Fibroblast of lung (primary cell): ENCODE measurements around the gene CFAP58. TPM values are rescaled to one million over a fixed set of nuclear protein-coding genes. Genes with fewer than 3 reads are reported as not detected.

Experiments used
- DNase-seq, 2 donors: peaks; one replicate each; pipeline versions ENCODE4 v3.0.0 to v3.0.0-alpha.2; 2010; ENCODE audit warnings: low read depth in 2 of 2
- H2AFZ ChIP-seq: 2 replicates; pipeline ENCODE4 v1.5.1; 2012; ENCODE audit warnings: low read length, control low read depth, inconsistent platforms
- H3K27ac ChIP-seq: 2 replicates; pipeline ENCODE4 v1.5.1; 2011; ENCODE audit warnings: low read length, control low read depth; ENCODE audit not compliant: insufficient read depth
- H3K27me3 ChIP-seq: 2 replicates; pipeline ENCODE4 v1.5.1; 2011; ENCODE audit warnings: mild to moderate bottlenecking, low read length; ENCODE audit not compliant: control insufficient read depth, insufficient read depth
- H3K36me3 ChIP-seq: 2 replicates; pipeline ENCODE4 v1.5.1; 2011; ENCODE audit warnings: low read length; ENCODE audit not compliant: control insufficient read depth, insufficient read depth
- H3K4me1 ChIP-seq: 2 replicates; pipeline ENCODE4 v1.5.1; 2011; ENCODE audit warnings: low read length; ENCODE audit not compliant: control insufficient read depth, insufficient read depth; ENCODE audit errors: extremely low read depth
- H3K4me2 ChIP-seq: 2 replicates; pipeline ENCODE4 v1.5.1; 2011; ENCODE audit warnings: low read length, control low read depth; ENCODE audit not compliant: insufficient read depth; ENCODE audit errors: extremely low read depth
- H3K4me3 ChIP-seq, 4 experiments: fragments of 200-600 bp in 1 of 4; sonication (generic) in 1 of 4; replicated peaks in 1 of 4; 2 replicates each; pipeline ENCODE4 v1.5.1; 2011 to 2016; ENCODE audit warnings: low read length in 4 of 4, low read depth in 3 of 4, mild to moderate bottlenecking in 3 of 4, control low read depth in 2 of 4, inconsistent platforms in 1 of 4, mixed read lengths in 1 of 4; ENCODE audit not compliant: insufficient read depth in 1 of 4; ENCODE audit errors: control extremely low read depth in 1 of 4
- H3K79me2 ChIP-seq: 2 replicates; pipeline ENCODE4 v1.5.1; 2012; ENCODE audit warnings: mild to moderate bottlenecking, low read length, inconsistent platforms; ENCODE audit not compliant: control insufficient read depth, insufficient read depth
- H3K9ac ChIP-seq: 2 replicates; pipeline ENCODE4 v1.5.1; 2011; ENCODE audit warnings: mild to moderate bottlenecking, low read length, control low read depth; ENCODE audit not compliant: insufficient read depth
- H3K9me3 ChIP-seq: 2 replicates; pipeline ENCODE4 v1.5.1; 2012; ENCODE audit warnings: low read depth, low read length; ENCODE audit not compliant: control insufficient read depth, insufficient read depth
- H4K20me1 ChIP-seq: 2 replicates; pipeline ENCODE4 v1.5.1; 2011; ENCODE audit warnings: low read length; ENCODE audit not compliant: control insufficient read depth, insufficient read depth; ENCODE audit errors: extremely low read depth
- EZH2 ChIP-seq: IDR thresholded peaks from 2 replicates; pipeline ENCODE4 v1.5.1; 2012; ENCODE audit warnings: low read length, control low read depth, mild to moderate bottlenecking; ENCODE audit errors: missing control alignments
- polyA plus RNA-seq, 2 donors: library from polyadenylated mRNA; depleted of rRNA in 1 of 2; stranded (reverse) in 1 of 2; unstranded in 1 of 2; fragments of >200 nt; gene quantifications; 2 replicates each; pipeline ENCODE4 v1.2.1, GENCODE V29; 2011 to 2012; ENCODE audit warnings: missing spikeins in 1 of 2
- total RNA-seq: library from RNA; depleted of rRNA; stranded (reverse); fragments of >200 nt; gene quantifications from 2 replicates; pipeline ENCODE4 v1.2.1, GENCODE V29; 2014
- TF ChIP-seq, protein P1 (sequence below), 2 donors: IDR thresholded peaks in 1 of 2; conservative IDR thresholded peaks in 1 of 2; 1 replicate in 1 of 2; 2 replicates in 1 of 2; pipeline ENCODE4 v1.5.1; 2011 to 2012; ENCODE audit warnings: low read length in 2 of 2, control low read depth in 1 of 2, inconsistent platforms in 1 of 2, low read depth in 1 of 2, mild to moderate bottlenecking in 1 of 2

CFAP58 gene
- total and polyA plus RNA-seq, 2 donors (not counting 1 experiment from before 2014, with no cell fraction given) = 0.33 to 0.42 TPM

DNA sequence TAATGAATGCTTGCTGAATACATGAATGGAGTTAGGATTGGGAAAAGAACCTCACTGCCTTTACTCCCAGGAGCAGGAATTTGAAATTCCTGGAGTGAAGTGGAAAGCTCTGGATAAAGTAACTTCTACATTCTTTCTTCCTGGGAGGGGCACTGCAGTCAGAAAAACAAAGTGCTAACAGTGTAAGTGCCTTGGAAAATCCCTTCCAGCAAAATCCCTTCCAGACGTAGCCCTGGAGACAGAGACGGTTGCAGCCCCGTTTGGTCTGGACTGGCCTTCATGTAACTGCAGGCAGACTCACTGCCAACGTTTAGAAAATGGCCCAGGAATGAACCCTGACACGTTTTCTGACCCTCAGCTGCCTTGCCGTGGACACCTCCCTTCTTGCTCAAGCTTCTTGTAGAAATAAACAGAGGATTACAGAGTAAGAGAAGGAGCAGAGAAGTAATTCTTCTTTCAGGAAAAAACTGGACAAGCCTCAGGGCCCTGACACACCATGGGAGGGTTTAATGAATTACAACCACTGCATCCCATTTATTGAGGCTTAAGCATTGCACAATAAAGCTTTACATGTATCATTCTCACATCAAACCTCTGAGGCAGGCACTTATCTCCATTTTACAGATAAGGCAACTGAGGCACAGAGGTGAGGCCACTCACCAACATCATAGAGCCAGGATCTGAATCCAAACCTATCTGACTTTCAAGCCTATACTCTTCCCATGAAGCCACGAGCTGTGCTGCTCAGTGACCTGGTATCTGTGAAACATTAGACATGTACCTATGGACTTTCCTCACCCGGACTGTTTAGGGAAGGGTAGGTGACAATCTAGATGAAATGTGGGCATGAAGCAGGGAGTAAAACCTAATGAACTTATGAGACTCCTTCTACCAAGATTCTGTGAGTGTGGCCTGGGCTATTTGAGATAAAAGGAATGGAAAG lies 23.2 kb upstream of the CFAP58 start:
- H3K27ac ChIP-seq = peak overlapping the region; percentile 91
- H3K9me3 ChIP-seq = no peaks in the 10 kb centered on the region
- H4K20me1 ChIP-seq = no peaks in the 10 kb centered on the region
- no peak overlapping the region for H2AFZ ChIP-seq
- H3K36me3 ChIP-seq = peaks cover 4% of the 10 kb centered on the region
- H3K27me3 ChIP-seq = no peaks in the 10 kb centered on the region
- DNase-seq = peak; percentile 82 to 98
- peaks cover 70% of the 10 kb centered on the region for H3K4me1 ChIP-seq
- H3K9ac ChIP-seq = peak overlapping the region; percentile 45
- H3K4me2 ChIP-seq = peak overlapping the region; percentile 51
- H3K4me3 ChIP-seq = peak overlapping the region in 2 of 4 experiments; percentile 3 to 24
- TF ChIP-seq, protein P1, sequence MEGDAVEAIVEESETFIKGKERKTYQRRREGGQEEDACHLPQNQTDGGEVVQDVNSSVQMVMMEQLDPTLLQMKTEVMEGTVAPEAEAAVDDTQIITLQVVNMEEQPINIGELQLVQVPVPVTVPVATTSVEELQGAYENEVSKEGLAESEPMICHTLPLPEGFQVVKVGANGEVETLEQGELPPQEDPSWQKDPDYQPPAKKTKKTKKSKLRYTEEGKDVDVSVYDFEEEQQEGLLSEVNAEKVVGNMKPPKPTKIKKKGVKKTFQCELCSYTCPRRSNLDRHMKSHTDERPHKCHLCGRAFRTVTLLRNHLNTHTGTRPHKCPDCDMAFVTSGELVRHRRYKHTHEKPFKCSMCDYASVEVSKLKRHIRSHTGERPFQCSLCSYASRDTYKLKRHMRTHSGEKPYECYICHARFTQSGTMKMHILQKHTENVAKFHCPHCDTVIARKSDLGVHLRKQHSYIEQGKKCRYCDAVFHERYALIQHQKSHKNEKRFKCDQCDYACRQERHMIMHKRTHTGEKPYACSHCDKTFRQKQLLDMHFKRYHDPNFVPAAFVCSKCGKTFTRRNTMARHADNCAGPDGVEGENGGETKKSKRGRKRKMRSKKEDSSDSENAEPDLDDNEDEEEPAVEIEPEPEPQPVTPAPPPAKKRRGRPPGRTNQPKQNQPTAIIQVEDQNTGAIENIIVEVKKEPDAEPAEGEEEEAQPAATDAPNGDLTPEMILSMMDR (conservative IDR thresholded peaks at IDR 0.05 in 1 of 2, IDR thresholded peaks at IDR 0.05 in 1 of 2; ENCODE audit: low read depth in 1 of 2, low read length in 2 of 2) = no peak
- TF ChIP-seq EZH2 = no peak
- H3K79me2 ChIP-seq = peaks cover 82% of the 10 kb centered on the region

GRCh38 chr10:104331208-104331838 lies 22.3 kb upstream of the CFAP58 start:
- peak overlapping the region; percentile 38 for H3K9ac ChIP-seq
- H3K36me3 ChIP-seq = peaks cover 1% of the 10 kb centered on the region
- H3K27ac ChIP-seq = peak overlapping the region; percentile 91
- DNase-seq = peak; percentile 68 to 81
- TF ChIP-seq EZH2 = no peak
- TF ChIP-seq, protein P1 (conservative IDR thresholded peaks at IDR 0.05 in 1 of 2, IDR thresholded peaks at IDR 0.05 in 1 of 2; ENCODE audit: low read depth in 1 of 2, low read length in 2 of 2) = no peak
- no peaks in the 10 kb centered on the region for H3K9me3 ChIP-seq
- H3K4me3 ChIP-seq = peak overlapping the region in 1 of 4 experiments; percentile 10
- no peak overlapping the region for H2AFZ ChIP-seq
- peaks cover 73% of the 10 kb centered on the region for H3K4me1 ChIP-seq
- peaks cover 82% of the 10 kb centered on the region for H3K79me2 ChIP-seq
- peak overlapping the region; percentile 56 for H3K4me2 ChIP-seq
- no peaks in the 10 kb centered on the region for H3K27me3 ChIP-seq
- no peaks in the 10 kb centered on the region for H4K20me1 ChIP-seq
